OCI-LY7 (cell line): Measurements from ENCODE around the gene INKA2.

Experiments
- EZH2phosphoT487 ChIP-seq: fragments of 200-600 bp; sonication (generic); IDR thresholded peaks from 2 replicates; pipeline ENCODE4 v1.6.1; 2018; ENCODE audit warnings: low read depth, borderline replicate concordance, mild to moderate bottlenecking, mixed run types, antibody characterized with exemption, low read length, moderate library complexity, mixed read lengths
- TF ChIP-seq, protein P1 (sequence below): fragments of 200-600 bp; sonication (generic); conservative IDR thresholded peaks from 2 replicates; pipeline ENCODE4 v1.5.1; 2014; ENCODE audit warnings: mild to moderate bottlenecking, antibody characterized with exemption, low read length, moderate library complexity, mixed read lengths

DNA sequence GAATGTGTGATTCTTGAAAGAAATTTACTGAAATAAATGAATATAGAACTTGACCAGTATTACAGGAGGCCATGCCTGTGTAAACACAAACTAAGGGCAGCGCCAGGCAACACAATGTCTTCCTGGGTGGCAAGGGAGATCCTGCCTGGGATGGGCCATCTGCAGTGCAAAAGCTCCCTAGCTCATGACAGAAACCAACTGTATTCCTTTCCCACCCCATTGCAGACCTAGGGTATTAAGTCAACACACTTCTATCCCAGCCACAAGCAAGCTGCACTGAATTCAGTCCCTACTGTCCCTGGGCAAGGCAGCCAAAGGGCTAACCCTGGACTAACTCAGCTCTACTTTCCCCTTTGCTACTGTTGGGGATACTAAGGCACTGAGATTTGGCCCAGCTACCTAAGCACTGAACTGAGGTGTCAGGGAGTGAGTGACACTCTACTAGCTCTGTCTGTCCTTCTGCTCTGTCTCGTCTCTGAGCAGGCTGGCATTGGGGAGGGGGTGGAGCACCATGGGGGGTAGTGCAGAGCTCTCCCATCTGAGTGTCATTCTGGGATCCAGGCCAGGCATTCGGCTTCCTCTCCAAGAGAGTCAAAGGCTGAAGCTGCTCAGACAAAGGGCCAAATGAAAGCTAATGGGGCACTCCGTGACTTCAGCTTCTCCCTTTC lies 2.5 kb downstream of the INKA2 start:
- TF ChIP-seq, protein P1, sequence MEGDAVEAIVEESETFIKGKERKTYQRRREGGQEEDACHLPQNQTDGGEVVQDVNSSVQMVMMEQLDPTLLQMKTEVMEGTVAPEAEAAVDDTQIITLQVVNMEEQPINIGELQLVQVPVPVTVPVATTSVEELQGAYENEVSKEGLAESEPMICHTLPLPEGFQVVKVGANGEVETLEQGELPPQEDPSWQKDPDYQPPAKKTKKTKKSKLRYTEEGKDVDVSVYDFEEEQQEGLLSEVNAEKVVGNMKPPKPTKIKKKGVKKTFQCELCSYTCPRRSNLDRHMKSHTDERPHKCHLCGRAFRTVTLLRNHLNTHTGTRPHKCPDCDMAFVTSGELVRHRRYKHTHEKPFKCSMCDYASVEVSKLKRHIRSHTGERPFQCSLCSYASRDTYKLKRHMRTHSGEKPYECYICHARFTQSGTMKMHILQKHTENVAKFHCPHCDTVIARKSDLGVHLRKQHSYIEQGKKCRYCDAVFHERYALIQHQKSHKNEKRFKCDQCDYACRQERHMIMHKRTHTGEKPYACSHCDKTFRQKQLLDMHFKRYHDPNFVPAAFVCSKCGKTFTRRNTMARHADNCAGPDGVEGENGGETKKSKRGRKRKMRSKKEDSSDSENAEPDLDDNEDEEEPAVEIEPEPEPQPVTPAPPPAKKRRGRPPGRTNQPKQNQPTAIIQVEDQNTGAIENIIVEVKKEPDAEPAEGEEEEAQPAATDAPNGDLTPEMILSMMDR = no peak
- TF ChIP-seq EZH2phosphoT487 = no peak
